Activated CD4-positive, CD25-positive, alpha-beta regulatory T cell treated with anti-CD3 and anti-CD28 coated beads, Interleukin-2, amount 50 U/mL, for 24 hours (primary cell): ENCODE data around the gene MED26.

ENCODE experiments used
- ATAC-seq, 2 donors: fragments of 150-1000 bp; cut with Tn5 transposase; one replicate each; pipeline ENCODE4 v1.10.0; 2021; ENCODE audit warnings: mild to moderate bottlenecking in 1 of 2, moderate library complexity in 1 of 2

The MED26 gene

GRCh38 chr19:16588824-16589577 lies 39.0 kb downstream of the MED26 start:
- no peak for ATAC-seq

- ATAC-seq: peak; percentile 69 to 71
These were observed 39.9 kb downstream of the MED26 start for GRCh38 chr19:16587833-16588823.

GRCh38 chr19:16586991-16587832 lies 40.8 kb downstream of the MED26 start:
- ATAC-seq: peak; percentile 15 to 18

- ATAC-seq: no peak
These were observed 41.5 kb downstream of the MED26 start for GRCh38 chr19:16586477-16586871.

GRCh38 chr19:16585808-16586476 lies 42.1 kb downstream of the MED26 start:
- ATAC-seq: peak; percentile 34

GRCh38 chr19:16585094-16585801 lies 42.8 kb downstream of the MED26 start:
- no peak for ATAC-seq

- ATAC-seq: peak; percentile 74 to 76
These were observed 43.5 kb downstream of the MED26 start for GRCh38 chr19:16584248-16585093.

- no peak for ATAC-seq
These were observed 45.3 kb downstream of the MED26 start for GRCh38 chr19:16582486-16583261.

GRCh38 chr19:16581971-16582343 lies 46.0 kb downstream of the MED26 start:
- ATAC-seq: no peak

- no peak for ATAC-seq
These were observed 46.6 kb downstream of the MED26 start for GRCh38 chr19:16581145-16581970.

- no peak for ATAC-seq
These were observed 48.6 kb downstream of the MED26 start for GRCh38 chr19:16579381-16579780.

GRCh38 chr19:16577531-16577985 lies 50.4 kb downstream of the MED26 start:
- no peak for ATAC-seq

GRCh38 chr19:16576690-16577530 lies 51.1 kb downstream of the MED26 start:
- ATAC-seq: no peak

GRCh38 chr19:16575861-16576689 lies 51.9 kb downstream of the MED26 start:
- no peak for ATAC-seq

- ATAC-seq: no peak
These were observed 52.7 kb downstream of the MED26 start for GRCh38 chr19:16575282-16575681.

- ATAC-seq: no peak
These were observed 54.1 kb downstream of the MED26 start for GRCh38 chr19:16573925-16574324.

GRCh38 chr19:16573296-16573695 lies 54.7 kb downstream of the MED26 start:
- no peak for ATAC-seq
